GM19043 (cell line): ENCODE measurements around the gene WDFY2.
"Not testable (repeated sequence)": the region's sequence is repeated elsewhere in the genome, so short reads cannot be mapped to it uniquely, and the experiment has no call there.

ENCODE experiments used
- ATAC-seq: cut with Tn5 transposase; IDR thresholded peaks from one replicate; pipeline ENCODE4 v1.9.1; 2021; ENCODE audit warnings: low read depth; ENCODE audit not compliant: unreplicated experiment

Gene WDFY2

GRCh38 chr13:51688937-51689662 is 104.8 kb downstream of the WDFY2 start:
- no peak for ATAC-seq

DNA sequence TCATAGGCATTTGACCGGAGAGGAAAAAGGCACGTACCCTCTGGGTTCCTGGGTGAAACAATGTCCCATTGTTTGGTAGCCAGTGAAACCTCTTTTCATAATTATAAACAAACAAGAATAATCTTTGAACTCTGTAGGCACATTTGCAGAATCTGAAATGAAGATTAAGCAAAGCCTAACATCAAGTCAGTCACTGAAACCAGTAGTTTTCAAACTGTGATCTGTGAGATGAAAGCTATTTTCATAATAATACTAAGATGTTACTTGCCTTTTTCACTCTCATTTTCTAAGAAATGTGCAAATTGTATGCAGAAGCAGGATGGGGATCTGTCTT is 105.4 kb downstream of the WDFY2 start:
- no peak for ATAC-seq

- ATAC-seq: not testable (repeated sequence)
Measured at GRCh38 chr13:51695677-51696076, 111.4 kb downstream of the WDFY2 start.

GRCh38 chr13:51697181-51697580 is 112.9 kb downstream of the WDFY2 start:
- ATAC-seq: no peak

- ATAC-seq: no peak
Measured at GRCh38 chr13:51697855-51698254, 113.6 kb downstream of the WDFY2 start.

GRCh38 chr13:51698352-51698751 is 114.1 kb downstream of the WDFY2 start:
- ATAC-seq: no peak

GRCh38 chr13:51704399-51705313 is 120.4 kb downstream of the WDFY2 start:
- peak; percentile 89 for ATAC-seq

GRCh38 chr13:51707461-51707860 is 123.2 kb downstream of the WDFY2 start:
- ATAC-seq: no peak

DNA sequence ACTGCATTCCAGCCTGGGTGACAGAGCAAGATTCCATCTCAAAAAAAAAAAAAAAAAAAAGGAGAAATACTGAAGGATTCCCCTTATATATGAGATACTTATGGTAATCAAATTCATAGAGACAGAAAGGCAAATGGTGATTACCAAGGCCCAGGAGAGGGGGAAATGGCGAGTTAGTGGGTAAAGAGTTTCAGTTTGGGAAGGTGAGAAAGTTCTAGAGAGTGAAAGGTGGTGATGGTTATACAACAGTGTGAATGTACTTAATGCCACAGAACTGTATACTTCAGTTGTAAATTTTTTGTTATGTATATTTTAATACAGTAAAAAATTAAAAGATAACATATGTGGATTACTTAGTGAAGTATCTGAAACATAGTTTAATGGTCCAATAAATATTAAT is 129.5 kb downstream of the WDFY2 start:
- ATAC-seq: no peak

- ATAC-seq: peak; percentile 55
Measured at GRCh38 chr13:51714663-51715168, 130.5 kb downstream of the WDFY2 start.

- no peak for ATAC-seq
Measured at GRCh38 chr13:51715613-51716012, 131.4 kb downstream of the WDFY2 start.

GRCh38 chr13:51717786-51718398 is 133.6 kb downstream of the WDFY2 start:
- ATAC-seq: no peak

DNA sequence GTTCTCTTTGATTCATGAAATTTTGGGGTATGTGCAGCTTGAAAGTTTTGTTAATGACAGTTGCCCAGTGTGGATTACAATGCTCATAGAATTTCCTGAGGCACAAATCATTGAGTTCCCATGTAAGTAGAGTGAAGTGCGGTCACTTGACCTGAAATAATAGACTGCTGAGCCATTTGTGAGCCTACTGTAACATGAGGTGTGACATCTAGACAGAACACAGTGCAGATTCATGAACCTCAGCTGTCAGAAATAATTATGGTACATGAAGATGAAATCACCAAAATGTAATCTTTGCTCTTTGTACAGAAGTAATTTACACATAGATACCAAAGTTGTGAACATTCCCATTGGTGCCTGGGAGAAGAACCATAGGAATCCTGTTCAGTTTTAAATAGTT is 135.1 kb downstream of the WDFY2 start:
- no peak for ATAC-seq

- ATAC-seq: peak; percentile 88
Measured at GRCh38 chr13:51721496-51721895, 137.2 kb downstream of the WDFY2 start.

GRCh38 chr13:51723529-51723928 is 139.3 kb downstream of the WDFY2 start:
- no peak for ATAC-seq

GRCh38 chr13:51724721-51725120 is 140.5 kb downstream of the WDFY2 start:
- ATAC-seq: no peak

DNA sequence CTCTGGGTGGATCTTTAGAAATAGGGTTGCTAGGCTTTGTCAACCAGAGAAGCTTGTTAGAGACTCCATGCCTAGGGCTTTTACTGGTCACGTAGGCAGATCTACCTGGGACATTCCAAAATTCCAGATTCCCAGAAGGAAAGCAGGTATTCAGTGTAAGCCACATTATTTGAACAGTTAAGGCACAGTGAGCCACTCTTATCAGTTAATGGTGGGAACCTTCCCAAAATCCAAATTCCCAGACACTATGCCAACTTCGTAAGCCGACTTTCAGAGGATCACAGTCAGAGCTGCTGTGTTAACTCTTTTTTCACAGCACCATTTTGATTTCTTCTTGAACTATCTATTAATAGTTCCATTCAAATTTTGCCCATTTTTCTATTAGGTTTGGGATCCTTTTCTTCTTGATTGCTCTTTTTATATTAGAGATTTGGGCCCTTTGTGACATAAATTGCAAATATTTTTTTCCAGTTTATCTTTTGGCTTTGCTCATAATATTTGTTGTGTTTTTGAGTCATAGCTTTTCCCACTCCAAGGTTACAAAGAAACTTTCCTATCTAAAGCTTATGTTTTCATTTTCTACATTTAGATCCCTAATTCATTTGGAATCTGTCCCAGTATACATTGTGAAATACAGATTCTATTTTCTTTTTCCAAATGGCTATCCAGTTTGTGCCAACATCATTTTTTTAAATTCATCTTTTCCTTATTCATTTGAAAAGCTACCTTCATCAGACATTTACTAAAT is 142.4 kb downstream of the WDFY2 start:
- ATAC-seq: no peak

DNA sequence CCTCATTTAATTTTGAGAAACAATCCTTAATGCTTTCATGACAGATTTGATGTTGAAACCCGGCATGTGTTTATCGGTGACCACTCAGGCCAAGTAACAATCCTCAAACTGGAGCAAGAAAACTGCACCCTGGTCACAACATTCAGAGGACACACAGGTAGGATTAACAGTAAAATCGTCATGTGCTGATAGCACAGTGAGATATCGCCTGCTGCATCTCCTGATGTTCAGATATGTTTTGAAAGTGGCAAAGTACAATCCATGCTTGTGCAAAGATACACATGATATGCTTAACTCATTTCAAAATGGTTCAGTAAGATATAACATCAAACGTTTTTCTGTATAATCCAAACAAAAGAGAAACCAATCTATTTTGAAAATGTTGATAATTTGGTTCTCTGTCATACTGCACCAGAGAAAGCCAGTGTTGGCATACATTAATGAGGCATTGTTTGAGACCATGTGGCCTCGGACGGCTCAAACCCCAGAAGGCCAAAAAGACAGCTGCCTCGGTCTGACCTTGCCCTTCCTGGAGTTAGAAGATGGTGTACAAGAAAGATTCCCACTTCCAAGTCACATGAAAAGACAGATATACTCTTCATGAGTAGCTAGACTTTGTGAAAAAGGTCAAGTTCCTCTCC is 143.5 kb downstream of the WDFY2 start:
- ATAC-seq: no peak

GRCh38 chr13:51728275-51728673 is 144.0 kb downstream of the WDFY2 start:
- ATAC-seq: no peak

DNA sequence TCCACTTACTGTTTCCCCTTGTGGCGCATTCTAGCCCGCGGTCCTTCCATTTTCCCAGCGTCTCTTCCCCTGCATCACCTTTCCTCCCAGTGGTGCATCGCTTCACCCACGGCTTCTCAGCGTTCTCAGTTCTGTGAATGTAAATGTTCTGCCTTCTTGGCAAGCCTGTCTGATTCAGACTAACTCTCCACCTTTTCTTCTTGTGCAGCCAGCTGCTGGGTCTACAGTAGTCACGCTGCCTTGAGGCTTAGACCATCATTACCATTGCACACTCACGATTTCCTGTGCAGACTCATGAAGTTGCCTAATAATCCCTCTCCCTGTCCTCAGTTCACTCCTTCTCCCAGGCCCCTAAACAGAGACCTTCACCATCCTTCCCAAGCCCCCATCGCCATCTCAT is 144.7 kb downstream of the WDFY2 start:
- no peak for ATAC-seq
